ENCODE results near the gene KRT17.

- no peak for TF ChIP-seq SMC3 (conservative IDR thresholded peaks at IDR 0.05; ENCODE audit: poor library complexity)
- TF ChIP-seq CTCF (IDR thresholded peaks at IDR 0.05; ENCODE audit: poor library complexity, severe bottlenecking), result no peak
- TF ChIP-seq POLR2AphosphoS5 (IDR thresholded peaks at IDR 0.05), result no peak
- no peak for TF ChIP-seq EP300 (conservative IDR thresholded peaks at IDR 0.05; ENCODE audit: poor library complexity, severe bottlenecking)
- TF ChIP-seq EZH2 (IDR thresholded peaks at IDR 0.05; ENCODE audit: borderline replicate concordance, insufficient read depth, low read length, poor library complexity, severe bottlenecking), result no peak
- TF ChIP-seq RAD21 (conservative IDR thresholded peaks at IDR 0.05), result no peak
- TF ChIP-seq MXI1 (conservative IDR thresholded peaks at IDR 0.05; ENCODE audit: poor library complexity, severe bottlenecking), result no peak
- TF ChIP-seq REST (IDR thresholded peaks at IDR 0.05; ENCODE audit: borderline replicate concordance), result no peak
These were observed 22.9 kb upstream of the KRT17 start for GRCh38 chr17:41647038-41647813.

Data from neural cell (in vitro differentiated cells).